ENCODE measurements around the gene SSBP4.
A peak's percentile ranks its signal among the peaks of the same experiment; 100 is the strongest.
"Not testable (repeated sequence)": the region's sequence is repeated elsewhere in the genome, so short reads cannot be mapped to it uniquely, and the experiment has no call there.

Gene SSBP4

DNA sequence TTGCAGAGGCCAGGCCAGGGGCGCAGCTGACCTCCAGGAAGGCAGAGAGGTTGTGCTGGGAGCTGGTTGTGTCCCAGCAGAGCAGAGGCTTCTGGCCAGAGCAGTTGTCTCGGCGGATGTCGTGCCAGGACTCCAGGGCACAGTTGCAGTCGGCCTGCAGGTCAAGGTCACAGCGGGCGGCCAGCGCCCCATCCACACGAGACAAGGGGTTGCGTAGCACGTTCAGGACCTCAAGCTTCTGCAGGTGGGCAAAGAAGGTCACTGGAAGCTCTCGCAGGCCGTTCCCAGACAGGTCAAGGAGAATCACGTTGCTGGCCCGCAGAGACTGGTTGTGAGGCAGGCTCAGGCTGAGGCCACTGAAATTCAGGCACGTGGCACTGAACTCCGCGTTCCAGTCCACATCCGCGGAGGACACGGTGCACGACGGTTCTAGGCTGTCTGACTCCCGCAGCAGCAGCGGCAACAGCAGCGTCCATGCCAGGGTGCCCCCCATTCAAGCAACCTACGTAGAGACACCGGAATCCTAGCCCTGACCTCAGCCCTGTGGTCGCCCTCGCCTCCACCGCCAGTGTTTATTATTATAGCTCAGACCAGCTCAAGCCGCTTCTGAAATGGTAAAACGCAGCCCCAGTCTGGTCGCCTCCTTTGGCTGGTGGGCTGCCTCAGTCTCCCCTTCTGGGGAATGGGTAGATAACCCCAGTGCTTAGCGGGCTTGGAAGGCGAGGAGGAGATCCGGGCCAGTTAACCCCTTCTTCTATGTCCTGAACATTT lies 22.5 kb upstream of the SSBP4 start:
- peak; percentile 39 for DNase-seq

DNA sequence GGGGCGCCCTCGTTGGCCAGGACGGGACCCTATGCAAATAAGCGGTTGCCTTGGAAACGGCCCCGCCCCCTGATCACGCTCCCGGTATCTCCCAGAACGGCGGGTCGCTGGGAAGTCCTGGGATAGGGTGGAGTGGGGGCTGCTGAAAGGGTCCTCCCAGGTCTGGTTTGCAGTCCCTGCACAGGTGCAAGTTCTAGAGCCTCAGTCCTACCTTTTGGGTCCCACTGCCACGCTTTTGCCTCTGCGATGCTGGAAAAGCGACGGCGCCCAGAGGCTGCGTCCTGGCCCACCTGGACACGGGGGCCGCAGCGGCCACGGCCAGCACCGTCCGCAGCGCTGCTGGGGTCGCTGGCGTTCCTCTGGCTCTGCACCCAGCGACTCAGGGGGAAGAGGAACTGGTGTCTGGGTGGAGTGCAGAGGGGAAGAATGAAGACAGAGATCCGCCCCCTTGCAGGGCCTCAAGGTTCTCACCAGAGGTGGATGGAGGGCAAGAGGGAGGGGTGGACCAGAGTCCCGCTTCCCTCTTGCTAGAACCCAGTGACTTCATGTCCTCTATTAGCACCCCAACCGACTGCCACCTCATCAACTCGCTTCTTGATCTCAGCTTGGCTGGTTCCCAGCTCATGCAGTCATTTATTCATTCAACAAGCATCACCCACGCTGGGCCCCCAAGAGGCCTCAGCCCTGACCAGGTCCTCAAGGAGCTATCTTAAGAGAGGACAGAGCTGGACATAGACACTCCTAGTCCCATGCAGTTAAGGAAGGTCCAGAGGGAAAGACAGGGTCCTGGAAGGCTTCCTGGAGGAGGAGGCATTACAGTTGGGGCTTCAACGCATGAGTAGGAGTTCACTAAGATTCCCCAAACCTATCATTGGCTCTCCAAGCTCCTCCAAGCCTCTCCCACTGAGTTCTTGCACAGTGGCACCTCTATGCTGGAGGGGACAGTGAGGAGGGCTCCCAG lies 21.7 kb upstream of the SSBP4 start, which contains the start of gene LRRC25:
LRRC25 (minus strand) TSS at position 381 of the 961 bp plus-strand sequence. CDS start 659 bp downstream, outside the sequence.
- peak; percentile 65 for DNase-seq

DNA sequence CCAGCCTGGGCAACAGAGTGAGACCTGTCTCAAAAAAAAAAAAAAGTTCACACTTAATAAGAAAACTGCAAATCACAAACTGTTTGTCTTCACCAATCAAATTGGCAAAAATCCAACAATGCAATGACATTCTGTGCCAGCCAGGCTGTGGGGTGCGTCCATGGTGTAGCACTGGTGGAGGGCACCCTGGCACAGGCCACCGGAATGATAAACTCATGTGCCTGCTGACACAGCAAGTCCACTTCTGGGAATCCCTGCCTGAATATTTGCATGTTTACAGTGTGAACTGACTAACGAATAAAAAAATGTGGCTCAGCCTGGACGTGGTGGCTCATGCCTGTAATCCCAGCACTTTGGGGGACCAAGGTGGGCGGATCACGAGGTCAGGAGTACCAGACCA lies 20.2 kb upstream of the SSBP4 start:
- DNase-seq = peak; percentile 30

DNA sequence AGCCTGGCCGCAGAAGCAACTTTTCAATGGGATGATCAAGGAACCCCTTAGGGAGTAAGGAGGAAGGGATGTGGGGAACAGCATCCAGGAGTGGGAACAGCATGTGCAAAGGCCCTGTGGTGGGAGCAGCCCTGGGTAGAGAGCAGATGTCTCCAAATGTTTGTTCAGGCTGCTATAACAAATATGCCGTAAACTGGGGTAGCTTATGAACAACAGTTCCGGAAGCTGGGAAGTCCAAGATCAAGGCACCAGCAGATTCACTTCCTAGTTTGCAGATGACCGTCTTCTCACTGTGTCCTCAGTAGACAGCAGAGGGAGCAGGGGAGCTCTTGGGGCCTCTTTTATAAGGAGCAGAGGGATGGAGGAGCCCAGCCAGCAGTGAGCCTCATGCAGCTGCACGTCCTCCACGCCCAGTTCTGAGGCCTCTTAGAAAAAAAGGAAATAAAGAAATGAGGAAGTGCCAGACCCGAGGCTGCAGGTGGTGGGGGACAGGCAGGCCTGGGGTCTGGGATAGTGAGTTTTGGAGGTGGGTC lies 17.6 kb upstream of the SSBP4 start:
- DNase-seq = peak; percentile 67

DNA sequence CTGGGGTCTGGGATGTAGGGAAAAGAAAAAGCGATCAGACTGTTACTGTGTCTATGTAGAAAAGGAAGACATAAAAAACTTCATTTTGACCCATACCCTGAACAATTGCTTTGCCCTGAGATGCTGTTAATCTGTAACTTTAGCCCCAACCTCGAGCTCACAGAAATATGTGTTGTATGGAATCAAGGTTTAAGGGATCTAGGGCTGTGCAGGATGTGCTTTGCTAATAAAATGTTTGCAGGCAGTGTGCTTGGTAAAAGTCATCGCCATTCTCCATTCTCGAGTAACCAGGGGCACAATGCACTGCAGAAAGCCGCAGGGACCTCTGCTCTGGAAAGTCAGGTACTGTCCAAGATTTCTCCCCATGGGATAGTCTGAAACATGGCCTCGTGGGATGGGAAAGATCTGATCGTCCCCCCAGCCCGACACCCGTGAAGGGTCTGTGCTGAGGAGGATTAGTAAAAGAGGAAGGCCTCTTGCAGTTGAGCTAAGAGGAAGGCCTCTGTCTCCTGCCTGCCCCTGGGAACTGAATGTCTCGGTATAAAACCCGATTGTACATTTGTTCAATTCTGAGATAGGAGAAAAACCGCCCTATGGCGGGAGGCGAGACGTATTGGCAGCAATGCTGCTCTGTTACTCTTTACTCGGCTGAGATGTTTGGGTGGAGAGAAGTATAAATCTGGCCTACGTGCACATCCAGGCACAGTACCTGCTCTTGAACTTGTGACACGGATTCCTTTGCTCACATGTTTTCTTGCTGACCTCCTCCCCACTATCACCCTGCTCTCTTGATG lies 16.5 kb upstream of the SSBP4 start:
- not testable (repeated sequence) for DNase-seq

DNA sequence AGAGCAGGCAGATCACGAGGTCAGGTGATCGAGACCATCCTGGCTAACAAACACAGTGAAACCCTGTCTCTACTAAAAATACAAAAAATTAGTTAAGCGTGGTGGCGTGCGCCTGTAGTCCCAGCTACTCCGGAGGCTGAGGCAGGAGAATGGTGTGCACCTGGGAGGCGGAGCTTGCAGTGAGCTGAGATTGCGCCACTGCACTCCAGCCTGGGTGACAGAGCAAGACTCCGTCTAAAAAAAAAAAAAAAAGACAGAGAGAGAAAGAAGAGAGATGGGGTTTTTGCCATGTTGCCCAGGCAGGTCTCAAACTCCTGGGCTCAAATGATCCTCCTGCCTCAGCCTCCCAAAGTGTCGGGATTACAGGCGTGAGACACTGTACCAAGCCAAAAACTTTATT lies 13.4 kb upstream of the SSBP4 start:
- not testable (repeated sequence) for DNase-seq

DNA sequence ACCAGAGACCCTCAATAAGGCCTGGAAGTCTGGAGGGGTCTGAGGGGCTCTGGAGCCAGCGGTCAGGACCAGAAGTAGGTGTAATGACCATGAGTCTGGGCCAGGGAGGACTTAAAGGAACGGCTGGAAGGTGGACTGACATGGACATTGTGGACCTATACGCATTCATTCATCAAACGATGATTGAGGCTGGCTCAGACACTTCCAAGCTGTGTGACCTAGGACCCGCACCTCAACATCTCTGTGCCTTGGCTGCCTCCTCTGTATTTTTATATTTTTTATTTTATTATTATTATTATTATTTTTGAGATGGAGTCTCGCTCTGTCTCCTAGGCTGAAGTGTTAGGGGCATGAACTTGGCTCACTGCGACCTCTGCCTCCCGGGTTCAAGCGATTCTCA lies 12.4 kb upstream of the SSBP4 start:
- DNase-seq = no peak

DNA sequence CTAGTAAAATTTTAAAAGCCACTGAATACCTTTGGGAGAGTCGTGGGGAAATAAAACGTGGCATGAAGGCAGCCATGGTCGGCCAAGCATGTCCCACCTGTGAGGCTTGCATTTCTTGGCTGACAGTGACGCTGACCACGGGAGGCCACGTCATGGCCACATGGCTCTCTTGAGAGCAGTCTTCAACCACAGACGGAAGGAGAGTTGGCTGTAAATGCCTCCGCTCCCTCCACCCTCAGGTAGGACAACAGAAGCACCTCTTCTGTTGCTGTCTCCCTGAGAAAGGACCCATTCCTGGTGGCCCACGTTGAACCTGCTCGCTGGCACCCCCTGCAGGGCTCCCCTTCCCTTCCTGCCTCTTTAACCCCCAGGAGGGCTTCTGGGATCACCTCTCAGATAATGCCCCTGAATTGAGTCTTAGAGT lies 11.1 kb upstream of the SSBP4 start:
- peak; percentile 68 for DNase-seq

DNA sequence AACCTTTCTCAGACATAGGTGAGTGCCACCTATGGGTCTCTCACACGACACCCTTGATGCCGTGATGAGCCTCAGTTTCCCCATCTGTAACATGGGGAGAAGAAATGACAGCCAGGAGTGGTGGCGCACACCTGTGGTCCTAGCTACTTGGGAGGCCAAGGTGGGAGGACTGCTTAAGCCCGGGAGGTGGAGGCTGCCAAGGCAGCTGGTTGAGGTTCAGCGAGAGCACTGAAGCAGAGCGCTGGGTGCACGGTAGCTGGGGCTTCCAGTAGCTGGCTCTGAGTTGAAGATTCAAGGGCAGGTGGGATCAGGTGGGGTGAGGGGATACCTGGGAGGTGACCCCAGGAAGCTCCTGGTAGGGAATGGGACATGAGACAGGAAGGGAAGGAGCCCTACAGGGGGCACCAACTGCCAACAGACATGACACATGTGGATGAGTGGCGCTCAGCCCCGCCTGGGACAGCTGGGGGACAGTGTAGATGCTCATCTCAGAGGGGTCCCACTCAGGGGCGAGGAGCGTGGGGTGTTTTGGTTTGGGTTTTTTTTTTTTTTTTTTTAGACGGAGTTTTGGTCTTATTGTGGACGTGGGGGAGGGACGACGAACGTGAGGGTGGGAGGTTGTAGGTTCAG lies 6.5 kb upstream of the SSBP4 start:
- DNase-seq = no peak

DNA sequence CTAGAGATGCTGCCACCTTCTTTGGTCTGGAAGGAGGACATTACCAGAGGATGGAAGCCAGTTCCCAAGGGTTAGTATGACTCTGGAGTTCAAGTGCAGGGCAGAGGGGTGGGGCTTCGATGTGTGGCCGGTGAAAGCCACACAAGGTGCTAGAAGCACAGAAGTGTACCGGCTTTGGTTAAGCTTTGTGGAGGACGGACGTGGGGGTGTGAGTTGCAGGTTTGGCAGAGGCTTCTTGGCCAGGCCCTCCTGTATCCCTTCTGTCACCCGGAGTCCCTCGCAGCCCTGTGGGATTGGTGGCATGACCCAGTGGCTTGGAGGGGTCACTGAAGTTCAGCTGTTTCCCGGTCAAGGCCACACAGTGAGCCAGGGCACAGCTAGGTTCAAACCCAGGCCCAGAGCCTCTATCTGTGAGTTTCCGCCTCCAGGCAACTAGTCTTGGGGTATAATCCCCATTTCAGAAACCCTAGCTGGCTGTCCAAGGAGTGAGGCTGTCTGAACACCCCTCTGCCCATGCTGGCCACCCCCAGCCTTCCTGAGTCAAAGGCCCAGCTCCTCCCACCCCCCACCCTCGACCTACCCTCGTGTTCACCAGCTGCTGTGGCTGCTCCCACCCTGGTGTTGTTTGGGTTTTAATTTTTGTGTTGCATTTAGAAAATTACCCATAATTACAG lies 4.6 kb upstream of the SSBP4 start:
- no peak for DNase-seq

DNA sequence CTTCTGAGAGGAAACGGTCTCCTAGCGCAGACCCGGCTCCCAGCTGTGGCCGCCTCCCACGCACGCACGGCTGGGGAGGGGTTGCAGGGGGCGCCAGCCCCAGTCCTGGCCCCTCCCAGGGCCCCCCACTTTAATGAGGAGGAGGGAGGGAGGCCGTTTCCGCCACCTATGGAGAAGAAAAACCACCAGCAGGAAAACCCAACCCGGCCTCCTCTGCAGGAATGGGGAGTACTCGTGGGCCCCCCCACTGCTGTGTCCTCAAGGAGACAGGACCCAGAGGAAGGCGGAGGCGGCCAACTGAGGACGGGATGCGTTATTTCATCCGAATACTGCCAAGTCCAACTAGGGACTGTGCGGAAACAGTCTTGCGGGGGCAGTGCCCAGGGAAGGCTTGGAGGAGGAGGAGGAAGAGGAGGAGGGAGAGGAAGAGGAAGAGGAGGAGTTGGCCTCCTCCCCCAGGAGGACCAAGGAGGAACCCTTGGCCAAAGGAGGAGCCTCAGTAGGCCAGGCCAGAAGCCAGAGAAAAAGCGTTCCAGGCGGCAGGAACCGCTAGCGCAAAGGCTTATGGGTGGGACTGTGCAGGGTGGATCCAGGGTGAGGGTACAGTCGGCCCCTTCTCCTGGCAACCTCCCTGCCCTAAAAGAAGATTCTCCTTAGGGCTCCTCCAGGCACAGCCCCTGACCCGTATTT lies 3.9 kb upstream of the SSBP4 start:
- DNase-seq = no peak

DNA sequence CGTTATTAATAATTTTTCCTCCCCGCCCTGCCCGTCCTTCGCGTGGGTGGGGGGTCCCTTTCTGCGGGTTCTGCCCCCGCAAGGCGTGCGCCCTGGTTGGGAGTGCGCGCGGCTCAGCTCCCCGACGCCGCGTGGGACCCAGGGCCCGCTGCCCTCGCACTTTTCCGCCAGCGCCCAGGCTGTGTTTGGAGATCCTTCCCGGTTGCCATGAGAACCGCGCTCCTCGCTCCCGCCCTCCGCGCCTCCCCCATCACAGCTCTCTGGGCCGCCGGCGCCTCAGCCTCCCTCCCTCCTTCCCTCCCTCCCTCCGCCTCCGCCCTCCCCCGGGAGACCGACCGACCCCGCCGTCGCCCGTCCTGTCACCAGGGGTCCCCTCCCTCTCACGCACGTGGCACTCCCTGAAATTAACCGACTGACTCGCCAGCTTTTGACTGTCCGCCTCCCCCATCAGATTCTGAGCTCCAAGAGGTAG lies 2.4 kb upstream of the SSBP4 start:
- DNase-seq = peak; percentile 95

DNA sequence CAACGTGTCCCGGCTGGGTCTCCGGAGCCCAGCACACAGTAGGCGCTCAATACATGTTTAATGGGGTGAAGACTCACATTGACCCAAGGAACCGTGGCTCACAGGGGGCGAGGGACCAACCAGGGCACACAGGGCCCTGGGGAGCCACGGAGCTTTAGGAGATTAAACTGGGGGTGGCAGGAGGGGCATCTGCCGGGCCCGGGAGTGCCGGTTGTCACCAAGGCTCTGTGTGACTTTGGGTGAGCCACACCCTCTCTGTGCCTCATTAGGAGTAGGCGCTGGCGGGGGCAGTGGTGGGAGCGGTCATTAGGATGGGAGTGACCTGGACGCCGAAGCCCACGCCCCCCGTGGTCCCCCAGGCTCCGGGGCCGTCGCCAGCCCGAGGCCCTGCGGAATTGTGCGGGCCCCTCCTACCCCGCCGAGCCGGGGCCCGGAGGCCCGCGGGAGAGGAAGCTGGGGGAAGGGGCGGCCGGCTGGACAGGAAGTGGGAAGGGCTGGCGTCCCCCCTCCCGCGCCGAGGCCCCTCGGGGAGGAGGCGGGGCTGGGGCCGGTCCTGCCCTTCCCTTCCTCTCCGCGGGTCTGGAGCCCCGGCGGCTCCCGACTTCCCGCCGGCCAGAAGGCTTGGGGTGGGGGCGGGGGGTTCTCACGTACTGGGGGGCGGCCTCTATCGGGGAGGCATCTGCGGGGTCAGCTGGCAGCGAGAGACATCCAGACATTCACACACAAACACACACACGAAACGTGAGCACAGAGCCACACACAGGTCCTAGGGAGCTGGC lies 1.8 kb upstream of the SSBP4 start:
- DNase-seq = peak; percentile 90

DNA sequence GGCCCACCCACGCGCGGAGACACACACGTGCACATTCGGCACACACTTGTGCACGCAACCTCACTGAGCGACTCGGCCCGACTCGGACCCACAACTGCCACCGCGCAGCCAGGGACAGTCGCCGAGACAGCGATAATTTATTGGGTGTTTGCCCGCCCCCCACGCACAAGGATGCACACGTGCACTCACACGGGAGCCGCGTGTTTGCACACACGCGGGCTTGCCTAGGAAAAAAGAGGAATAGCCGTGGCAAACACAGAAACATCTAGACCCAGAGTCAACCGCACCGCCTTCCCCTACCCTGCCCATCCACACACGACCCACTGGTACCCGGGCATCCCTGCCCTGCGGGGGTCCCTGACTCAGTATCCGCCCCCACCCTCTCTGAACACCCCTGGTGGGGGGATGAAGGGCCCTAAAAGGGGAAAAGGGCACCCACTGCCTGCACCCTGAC lies 1.1 kb upstream of the SSBP4 start:
- peak; percentile 73 for DNase-seq

DNA sequence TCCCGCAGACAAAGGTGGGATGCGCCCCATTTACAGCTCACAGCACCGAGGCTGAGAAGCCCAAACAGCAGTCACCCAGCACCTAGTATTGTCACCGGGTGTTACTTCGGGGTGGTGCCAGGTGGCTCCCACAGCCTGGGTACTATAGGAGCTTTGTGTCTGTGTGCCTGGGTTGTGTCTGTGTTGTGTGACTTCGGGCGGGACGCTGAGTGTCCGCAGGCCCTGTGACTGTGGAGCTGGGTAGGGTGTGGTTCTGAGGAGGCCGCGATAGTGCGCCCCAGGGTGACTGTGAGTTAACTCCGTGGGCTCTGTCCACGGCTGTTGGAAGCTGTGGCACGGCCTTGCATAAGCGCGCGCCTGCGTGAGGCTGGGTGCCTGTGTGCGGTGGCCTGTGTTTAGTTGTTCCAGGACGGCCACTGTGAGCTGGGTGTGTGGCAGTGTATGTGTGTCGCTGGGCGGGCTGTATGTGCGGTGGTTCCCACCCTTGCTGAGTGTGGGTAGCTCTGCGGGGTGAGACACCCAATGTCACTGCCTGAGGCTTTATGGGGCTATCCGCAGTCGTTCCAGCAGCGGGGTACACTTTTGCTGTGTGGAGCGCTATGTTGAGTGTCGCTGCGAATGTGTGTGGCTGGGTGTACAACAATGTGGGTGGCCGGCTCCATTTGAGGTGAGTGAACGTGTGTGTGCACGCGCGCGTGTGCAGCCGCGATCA lies 559 bp upstream of the SSBP4 start:
- DNase-seq = peak; percentile 82

DNA sequence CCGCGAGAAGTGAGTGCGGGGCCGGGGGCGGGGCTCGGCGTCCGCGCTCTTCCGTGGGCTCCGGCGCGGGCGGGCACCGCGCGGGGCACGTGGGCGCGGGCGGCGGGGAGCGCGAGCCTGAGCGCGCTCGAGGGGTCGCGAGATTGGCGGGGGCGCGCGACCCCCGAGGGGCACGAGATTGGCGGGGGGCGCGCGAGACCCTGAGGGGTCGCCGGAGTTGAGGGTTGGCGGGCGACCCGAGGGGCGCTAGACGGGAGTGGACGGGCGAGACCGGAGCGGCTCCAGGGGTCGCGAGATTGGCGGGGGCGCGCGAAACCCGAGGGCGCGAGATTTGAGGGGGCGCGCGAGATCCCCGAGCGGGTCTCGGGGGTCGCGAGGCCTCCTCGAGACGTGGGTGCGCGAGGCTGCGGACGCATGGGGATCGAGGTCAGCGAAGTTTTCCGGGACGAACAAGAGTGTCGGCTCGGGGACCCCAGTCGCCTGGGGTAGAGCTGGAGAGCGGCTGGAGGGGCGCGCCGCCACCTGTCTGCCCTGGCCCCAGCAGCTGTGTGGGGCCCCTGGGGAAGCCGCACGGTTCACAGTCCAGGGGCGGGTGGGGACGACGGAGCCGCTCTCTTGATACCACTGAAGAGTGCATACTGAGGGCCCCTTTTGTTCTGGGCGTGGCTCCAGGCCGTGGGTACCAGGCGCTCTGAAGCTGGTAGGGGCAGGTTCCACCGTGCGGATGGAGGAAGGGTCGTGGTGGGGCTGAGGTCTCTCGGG lies 682 bp downstream of the SSBP4 start:
- DNase-seq = peak; percentile 55

DNA sequence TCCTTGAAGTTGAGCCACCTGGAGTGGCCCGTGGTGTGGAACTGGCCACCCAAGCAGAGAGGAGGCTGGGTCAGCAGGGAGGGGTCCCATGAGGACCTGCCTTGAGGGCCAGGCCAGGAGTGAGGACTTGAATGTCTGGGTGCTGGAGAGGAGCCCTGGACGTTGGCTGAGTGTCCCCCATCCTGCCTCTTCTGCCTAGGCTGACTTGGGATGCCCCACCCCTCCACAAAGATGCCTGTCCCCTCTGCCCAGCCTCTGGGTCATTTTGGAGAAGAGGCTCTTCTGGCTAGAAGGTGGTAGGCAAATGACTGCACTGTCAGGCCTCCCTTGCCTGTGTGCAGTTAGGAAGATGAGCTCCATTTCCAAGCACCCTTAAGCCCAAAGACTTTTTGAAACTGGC lies 1.7 kb downstream of the SSBP4 start:
- no peak for DNase-seq

DNA sequence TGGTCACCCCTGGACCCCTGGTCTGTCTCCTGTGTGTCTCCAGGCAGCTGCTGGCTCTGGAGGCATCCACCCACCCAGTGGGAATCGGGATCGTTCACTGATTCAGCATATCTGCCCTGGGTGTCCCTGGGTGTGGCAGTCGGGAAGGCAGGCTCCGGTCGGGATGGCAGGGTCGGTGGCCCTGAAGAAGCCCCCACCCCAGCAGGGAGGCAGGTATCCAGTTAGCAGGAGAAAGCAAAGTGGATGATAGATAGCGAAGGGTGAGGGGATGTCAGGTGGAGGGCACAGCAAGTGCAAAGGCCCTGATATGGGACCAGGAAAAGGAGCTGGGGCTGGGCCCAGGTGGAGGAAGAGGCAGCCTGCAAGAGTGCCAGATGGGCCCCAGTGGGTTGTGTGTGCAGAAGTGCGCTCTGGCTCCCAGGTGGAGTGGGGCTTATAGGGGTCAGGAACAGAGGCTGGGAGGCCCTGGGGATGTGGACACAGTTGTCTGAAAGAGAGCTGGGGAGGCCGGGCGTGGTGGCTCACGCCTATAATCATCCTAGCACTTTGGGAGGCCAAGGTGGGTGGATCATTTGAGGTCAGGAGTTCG lies 2.3 kb downstream of the SSBP4 start:
- no peak for DNase-seq

All from DMS53 (cell line).